HL-60/S4 treated with phorbol 12-myristate 13-acetate at 8.2 ng/mL for 4 days and 3 days (cell line): ENCODE data around the gene SLC25A21.

Experiments
- in situ Hi-C: fragments of 300-500 bp; cut with MboI; formaldehyde crosslinking; loops from 2 replicates; pipeline ENCODE4 v1.15.0; 2022; ENCODE audit warnings: low sequenced_read_pairs

SLC25A21 gene

DNA sequence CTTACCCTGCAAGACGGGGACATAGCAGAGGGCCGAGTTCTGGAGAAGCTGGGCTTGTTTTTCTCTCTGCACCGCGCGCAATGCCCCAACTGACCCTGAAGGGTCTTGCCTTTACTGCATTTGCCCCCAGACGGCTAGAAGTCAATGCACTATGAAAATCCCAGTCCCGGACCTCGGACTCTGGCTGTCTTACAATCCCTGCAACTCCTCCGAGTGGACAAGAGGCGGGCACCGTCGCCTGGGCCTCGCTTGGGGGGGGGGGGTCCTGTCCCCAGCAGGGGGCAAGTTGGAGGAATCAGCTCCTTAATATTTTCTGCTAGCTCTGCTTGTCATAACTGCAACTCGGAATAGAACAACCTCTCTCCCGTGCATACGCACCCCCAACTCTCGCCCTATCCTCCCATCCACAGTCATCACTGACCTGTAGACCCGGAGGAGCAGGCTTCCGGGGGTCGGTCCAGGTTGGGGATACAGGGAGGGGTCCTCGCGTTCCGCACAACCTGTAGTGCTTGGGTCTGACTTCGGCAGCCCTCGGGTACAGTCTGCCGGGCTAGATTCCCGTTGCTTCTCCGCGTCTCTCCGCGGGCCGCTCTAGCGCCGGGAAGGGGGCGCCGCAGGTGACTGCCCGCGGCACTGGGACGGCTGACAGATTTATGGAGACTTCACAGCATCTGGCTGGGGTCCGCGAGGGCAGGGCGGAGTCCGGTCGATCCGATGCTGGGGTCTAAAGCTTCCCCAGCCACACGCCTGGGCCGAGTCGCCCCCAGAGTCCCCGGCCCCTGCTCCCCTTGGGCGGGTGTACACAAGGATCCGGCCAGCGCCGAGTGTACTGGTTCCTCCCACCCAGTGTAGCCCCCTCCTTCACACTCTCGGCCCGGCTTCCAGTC is 514.0 kb downstream of the SLC25A21 start:
- in situ Hi-C loops: no loop called here

- in situ Hi-C loops: no loop called here
Observed at GRCh38 chr14:36657399-36658122, 514.8 kb downstream of the SLC25A21 start.

- in situ Hi-C loops: no loop called here
Observed at GRCh38 chr14:36656687-36657398, 515.6 kb downstream of the SLC25A21 start.

- in situ Hi-C loops: no loop called here
Observed at GRCh38 chr14:36655963-36656686, 516.3 kb downstream of the SLC25A21 start.

DNA sequence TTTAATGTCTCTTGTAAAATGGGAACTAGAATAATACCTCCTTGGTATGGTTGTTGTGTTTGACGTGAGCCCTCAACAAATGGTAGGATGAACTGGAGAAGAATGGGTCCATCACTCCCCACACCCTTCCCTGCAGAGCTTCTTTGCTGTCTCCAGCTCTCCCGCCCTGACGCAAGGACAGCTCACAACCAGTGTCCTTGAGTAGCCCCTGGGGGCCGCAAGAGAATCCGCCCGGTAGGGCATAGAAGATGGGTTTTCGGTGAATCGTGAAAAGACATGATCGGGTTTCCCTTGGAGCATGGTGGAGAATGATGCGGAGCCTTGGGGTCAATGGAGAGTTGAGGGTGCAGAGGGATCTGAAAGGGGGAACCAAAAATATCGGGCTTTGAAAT is 516.8 kb downstream of the SLC25A21 start:
- in situ Hi-C loops: no loop called here

DNA sequence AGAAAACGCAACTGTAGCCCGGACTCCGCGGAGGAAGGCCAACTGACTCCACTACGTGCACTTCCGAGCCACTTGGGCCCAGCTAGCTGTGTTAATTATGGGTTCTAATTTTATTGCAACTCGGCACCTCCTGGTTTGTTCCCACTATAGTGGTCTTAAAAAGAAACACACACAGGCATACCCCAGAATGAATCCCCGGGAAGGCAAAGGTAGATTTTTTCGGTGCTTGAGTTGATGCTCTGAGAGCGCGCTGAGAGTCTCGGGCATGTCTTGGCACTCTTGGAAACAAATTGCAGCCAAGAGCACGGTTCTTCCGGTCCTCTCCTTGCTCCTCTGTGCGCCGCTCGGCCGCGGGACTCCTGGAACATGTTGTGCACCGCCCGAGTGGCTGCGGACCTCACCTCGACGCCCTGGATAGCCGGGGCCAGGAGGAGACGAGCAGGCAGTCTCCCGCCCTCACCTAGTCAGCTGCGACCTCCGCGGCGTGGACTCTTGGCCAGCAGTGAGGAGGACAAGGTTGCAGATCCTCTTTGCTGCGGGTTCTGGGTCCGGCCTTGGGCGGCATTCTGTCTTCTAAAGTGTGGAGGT is 517.5 kb downstream of the SLC25A21 start:
- in situ Hi-C loops: no loop called here

DNA sequence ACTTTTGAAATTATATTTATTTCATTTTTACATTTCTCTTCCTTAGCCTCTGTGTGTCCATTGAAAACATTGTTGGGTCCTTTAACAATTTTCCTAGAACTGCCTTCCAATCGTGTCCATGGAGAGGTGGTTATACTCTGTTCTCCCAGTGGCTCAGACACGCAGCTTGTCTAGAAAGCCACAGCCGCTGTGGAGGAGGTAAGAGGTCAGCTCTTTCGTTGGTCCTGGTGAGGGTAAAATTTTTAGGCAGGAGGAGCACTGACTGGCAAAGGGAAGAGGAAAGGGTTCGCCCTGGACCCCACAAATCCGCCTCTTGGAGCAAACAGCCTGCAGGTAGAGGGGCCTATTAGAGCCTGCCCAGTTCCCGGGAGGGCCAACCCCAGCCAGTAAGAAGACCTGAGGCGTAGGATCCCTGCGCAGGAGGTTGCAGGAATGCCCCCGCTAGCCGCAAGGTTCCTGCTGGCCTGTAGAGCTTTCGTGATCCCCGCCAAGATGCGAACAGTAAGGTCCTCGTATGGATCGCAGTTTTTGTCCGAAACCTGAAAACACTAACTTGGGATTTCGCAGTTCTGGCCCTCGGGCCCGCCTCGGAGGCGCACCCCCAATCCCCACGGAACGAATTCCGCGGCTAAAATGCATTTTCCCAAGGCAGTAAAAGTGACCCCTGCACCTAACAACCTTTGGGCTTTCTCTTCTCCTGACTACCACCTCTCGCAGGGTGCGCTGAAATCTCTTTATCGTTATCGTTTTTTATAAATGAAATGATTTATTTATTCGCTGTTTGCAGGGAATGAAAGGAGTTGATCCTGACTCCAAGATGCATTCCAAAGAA is 518.2 kb downstream of the SLC25A21 start:
- in situ Hi-C loops: no loop called here

DNA sequence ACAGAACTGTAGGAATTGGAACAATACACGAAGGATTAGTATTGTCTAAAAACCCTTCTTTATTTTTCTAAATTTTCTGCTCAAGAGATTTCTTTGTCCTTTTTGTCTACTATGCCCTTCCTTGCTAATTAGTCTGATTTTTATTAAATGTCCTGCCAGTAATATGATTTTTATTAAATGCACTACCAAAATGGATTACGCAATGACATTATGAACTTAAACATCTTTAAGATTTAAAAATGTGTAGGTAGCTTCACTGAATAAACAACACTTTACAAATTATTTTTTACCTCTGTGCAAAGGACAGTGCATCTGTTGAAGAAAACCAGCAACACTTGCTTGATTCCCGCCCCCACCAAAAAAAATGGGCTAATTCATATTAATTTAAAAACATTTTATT is 519.0 kb downstream of the SLC25A21 start:
- in situ Hi-C loops: no loop called here

GRCh38 chr14:36652542-36653201 is 519.7 kb downstream of the SLC25A21 start:
- in situ Hi-C loops: no loop called here

DNA sequence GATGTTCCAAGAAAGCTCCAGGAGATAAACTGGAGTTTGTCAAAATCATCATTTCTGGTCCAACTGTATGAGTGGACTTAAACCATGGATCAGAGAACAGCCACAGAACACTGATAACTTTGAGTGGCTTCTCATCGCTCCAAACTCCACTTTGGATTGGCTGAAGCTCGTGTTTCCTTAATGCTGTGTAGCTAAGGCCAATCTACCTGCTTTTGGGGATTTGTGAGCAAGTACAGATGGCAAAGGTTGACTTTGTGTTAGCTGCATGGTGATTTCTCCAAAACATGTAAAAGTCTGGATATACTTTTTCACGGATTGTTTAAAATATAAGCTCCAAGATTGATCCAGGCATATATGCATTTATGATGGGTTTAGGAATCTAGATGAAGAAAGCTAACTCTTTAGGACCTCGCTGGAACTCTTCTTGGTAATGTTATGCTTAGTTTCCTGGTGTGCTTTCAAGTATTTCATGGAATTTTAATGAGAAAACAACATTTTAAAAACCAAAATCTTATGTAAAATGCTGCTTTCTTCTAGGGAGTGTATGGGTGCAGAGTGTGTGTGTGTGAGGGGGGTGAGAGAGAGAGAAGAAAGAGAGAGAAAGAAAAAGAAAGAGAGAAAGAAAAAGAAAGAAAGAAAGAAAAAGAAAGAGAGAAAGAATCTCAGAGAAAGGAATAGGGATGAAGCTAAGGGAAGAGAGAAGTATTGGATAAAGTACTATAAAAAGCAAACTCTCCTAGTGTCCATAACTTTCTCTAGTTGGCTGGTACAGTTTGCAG is 522.3 kb downstream of the SLC25A21 start:
- in situ Hi-C loops: no loop called here

GRCh38 chr14:36647824-36648753 is 524.3 kb downstream of the SLC25A21 start:
- in situ Hi-C loops: no loop called here

DNA sequence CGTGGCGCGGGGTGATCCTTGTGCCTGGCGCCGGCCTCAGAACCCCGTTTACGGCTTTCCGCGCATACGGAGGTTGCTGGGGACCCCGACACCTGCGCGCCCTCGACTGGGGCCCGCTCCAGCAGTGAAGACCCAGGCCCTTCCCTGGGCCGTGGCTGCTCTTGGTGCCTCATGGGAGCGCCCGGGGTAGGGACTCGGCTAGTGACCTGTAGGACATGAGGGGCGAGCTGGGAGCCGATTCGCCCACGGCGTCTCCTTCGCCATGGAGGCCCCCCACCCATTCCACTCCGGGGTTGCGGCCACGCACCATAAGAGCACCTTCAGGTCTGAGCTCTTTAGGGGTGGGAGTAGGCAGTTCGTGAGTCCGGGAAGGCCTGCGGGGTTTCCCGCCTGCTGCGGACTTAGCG is 525.0 kb downstream of the SLC25A21 start:
- in situ Hi-C loops: no loop called here

GRCh38 chr14:36646664-36647416 is 525.6 kb downstream of the SLC25A21 start:
- in situ Hi-C loops: no loop called here

DNA sequence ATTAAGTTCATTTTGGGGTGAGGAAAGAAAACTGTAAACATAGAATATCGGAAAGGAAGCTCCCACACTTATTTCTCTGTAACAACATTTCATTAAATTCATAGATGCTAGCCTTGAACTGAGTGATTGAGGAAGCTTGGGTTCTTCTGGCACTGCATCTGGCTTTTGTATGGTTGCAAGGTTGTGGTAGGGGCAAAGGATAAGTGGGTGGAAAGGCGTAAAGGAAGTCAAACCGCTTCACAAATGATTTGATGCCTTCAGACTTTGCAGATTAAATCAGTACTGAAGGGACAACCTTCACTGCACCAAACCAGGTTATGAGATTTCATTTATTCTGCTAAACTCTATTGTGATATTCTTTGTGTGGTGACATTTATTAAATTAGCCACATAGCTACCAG is 538.8 kb downstream of the SLC25A21 start:
- in situ Hi-C loops: no loop called here
